EH (cell line): ENCODE measurements around the gene MXD3.
"Not testable (repeated sequence)": the region's sequence is repeated elsewhere in the genome, so short reads cannot be mapped to it uniquely, and the experiment has no call there.

Source experiments
- DNase-seq: peaks from one replicate; pipeline ENCODE4 v3.0.0-alpha.2; 2015; ENCODE audit warnings: low read depth

Gene MXD3

DNA sequence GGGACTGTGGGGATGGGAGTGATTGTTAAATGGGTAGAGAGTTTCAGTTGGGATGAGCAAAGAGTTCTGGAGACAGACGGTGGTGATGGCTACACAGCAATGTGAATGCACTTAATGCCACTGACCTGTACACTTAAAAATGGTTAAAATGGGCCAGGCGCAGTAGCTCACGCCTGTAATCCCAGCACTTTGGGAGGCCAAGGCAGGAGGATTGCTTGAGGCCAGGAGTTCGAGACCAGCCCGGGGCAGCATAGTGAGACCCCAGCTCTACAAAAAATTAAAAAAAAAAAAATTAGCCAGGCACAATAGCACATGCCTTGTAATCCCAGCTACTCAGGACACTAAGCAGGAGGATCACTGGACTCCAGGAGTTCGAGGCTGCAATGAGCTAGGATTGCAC, 32.1 kb upstream of the MXD3 start:
- DNase-seq: no peak

DNA sequence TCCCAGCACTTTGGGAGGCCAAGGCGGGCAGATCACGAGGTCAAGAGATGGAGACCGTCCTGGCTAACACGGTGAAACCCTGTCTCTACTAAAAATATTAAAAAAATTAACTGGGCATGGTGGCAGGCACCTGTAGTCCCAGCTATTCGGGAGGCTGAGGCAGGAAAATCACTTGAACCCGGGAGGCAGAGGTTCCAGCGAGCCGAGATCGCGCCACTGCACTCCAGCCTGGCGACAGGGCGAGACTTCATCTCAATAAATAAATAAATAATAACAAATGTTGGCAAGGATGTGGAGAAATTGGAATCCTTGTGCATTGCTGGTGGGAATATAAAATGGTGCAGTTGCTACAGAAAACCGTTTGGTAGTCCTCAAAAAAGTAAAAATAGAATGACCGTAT, 31.3 kb upstream of the MXD3 start:
- DNase-seq: not testable (repeated sequence)

DNA sequence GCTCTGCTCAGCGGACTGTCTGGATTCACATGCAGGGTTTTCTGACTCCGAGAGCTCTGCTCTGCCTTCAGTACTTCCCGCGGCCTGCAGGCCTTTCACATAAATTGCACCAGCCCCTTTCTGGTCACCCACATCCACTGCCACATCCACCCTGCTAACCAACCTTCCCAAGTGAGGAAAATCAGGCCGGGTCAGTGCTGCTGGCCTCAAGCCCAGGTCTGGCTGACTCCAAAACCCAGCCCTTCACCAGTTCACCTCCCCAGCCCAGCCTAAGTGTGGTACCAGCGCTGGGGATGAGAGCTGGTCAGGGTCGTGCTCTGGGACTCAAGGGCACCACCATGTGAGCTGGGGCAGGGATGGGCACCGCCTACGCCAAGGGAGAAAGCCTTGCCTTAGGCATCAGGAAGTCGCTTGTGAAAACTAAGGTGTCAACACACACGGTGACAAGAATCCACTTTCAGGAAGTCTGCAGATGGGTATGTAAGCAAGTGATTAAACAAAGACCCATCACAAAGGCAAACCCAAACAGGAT, 27.5 kb upstream of the MXD3 start:
- DNase-seq: no peak

DNA sequence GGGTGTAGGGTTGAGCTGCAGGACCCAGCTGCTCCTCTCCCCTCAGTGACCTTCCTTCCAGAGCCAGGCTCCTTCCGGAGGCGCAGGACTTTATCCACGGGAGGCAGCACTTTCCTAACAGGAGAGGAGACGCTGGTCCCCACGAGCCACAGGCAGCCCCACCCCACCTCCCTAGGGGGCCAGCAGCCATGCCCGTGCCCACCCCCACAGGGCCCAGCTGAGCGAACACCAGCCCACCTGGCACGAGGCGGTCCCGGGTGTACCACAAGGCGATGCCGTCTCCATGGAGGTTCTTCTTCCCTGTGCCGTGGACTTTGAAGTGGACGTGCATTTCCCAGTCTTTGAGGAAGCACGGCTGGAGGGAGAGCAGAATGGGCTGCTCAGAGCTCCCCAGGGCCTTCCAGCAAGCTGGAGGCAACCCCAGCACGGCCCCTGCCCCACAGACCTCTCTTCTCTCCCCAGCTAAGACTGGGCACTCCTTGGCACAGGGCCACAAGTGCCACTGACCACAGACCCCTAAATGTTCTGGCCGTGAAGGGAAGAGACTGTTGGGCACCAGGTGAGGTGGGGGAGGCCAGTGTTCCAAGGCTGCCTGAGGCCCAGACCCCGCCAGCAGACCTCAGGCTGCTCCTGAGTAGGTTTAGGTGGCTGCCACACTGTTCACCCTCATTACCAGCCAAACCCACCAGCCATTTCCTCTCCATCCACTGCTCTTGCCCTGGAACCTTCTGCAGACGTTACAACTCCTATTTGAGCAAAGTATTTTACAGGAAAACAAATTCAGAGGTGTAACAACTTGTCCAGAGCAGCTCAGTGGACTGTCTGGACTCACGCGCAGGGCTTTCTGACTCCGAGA, 26.8 kb upstream of the MXD3 start:
- no peak for DNase-seq

DNA sequence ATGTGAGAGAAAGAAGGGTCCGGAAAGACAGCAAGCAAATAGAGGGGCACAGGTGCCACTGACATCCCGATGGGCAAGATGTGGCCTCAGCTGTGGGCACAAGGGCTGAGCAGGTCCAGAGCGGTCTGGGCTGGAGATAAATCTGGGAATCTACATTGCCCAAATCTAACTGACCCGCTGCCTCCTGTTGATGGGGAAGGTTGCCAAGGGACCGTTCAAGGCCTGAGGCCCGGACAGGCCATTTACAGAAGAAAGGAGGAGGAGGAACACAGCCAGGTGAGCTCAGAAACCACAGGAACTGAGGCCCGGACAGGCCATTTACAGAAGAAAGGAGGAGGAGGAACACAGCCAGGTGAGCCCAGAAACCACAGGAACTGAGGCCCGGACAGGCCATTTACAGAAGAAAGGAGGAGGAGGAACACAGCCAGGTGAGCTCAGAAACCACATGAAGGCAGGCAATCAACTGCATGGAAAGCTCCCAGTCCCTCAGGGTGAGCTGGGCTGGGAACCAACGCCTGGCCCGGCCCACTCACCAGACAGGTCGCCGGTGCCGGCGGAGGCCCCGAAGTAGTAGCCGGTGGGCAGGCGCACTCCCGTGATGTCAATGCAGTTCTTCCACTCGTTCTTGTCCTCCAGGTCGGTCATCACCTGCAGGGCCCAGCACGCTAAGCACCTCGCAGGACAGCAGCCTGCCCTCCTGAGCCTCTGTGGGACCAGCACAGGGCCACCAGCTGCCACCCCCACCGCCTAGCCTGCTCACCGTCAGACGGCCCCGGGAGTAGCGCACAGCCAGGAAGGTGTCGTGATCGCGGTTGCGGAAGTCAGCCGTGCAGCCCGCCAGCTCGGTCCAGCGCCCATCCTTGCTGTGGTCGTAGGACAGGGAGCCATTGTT, 25.2 kb upstream of the MXD3 start:
- no peak for DNase-seq

DNA sequence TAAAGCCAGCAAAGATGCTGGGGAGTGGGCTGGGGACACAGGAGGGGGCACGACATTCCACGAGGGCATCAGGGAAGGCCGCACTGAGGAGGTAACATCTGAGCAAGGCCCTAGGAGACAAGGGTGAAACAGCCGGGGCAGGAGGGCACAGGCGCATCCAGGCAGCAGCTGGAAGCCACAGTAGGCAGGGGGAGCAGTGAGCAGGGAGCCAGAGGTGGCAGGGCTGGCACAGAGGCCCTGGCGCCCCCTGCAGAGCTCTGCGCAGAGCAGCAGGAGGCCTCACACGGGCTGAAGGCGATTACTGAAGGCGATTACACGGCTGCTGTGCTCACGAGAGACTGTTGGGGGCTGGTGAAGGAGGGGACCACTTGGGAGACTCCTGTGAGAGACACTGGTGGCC, 24.4 kb upstream of the MXD3 start:
- peak; percentile 29 for DNase-seq

DNA sequence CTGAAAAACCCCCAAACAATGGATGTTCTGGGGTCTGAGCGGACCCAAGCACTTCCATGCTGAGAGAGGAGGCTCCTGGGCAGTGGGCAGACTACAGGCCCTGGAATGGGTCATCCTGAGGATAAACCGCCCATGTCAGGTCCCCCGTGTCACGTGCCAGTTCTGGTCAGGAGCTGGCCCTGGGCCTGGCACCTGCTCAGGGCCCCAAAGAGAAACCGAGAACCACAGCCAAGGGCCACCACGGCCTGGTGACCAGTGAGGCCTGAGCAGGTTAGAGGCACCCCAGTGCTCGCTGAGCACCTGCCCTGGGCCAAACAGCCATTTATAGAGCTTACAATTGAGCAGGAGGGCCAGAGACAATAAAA, 24.0 kb upstream of the MXD3 start:
- no peak for DNase-seq

DNA sequence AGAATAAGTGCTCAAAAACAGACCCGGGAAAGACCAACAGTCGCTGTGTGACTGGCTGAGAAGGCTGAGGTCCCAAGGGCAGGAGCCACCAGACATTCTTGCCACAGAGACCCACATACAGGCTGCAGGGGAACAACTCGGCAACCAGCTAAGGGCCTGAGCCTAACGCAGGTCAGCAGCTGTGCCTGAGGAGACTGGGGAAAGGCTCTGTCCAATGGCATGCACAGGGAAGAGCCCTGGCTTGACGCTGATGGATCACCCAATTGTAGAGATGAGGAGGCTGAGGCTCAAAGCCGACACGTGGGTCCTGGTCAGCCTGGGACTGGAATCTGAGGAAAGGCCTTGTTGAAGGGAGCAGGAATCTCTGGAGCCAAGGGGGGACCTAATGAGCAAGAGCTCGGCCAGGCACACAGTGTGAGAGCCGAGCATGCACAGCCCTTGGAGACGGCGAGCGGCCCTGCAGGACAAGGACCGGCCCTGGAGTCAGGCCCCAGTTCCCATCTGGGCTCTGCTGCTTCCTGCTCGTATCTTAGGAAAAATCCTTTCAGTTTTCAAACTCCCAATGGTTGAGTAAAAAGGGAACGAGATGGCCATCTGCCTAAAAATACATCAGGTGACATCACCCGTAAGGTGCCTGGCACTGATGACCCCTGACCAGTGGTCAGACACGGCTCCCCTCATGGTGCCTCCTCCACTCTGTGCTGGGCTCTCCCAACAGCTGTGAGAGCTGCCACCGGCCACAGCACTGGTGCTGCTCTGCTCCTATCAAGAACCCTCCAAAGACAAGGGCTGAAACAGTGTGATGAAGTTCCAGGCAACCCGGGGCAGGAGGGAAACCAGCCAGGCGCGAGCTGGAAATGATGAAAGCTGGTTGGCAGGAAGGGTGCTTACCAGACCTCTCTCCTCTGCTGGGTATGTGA, 23.3 kb upstream of the MXD3 start:
- no peak for DNase-seq

DNA sequence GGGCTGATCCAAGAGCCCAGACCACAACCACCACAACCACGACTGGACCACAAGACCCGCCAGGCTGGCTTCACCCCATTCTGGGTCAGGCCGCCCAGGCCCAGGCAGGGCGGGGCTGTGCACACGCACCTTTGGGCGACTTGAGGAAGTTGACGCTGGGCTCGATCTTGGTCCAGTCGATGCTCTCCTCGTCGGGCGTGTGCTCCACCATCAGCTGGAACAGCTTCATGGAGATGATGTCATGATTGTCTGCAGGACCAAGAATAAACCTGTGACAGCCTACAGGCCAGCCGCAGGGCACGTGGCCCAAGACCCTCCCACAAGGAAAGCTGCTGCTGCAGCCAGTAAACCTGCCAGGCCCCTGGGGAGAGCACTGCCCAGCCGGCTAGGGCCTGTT, 22.5 kb upstream of the MXD3 start:
- DNase-seq: no peak

DNA sequence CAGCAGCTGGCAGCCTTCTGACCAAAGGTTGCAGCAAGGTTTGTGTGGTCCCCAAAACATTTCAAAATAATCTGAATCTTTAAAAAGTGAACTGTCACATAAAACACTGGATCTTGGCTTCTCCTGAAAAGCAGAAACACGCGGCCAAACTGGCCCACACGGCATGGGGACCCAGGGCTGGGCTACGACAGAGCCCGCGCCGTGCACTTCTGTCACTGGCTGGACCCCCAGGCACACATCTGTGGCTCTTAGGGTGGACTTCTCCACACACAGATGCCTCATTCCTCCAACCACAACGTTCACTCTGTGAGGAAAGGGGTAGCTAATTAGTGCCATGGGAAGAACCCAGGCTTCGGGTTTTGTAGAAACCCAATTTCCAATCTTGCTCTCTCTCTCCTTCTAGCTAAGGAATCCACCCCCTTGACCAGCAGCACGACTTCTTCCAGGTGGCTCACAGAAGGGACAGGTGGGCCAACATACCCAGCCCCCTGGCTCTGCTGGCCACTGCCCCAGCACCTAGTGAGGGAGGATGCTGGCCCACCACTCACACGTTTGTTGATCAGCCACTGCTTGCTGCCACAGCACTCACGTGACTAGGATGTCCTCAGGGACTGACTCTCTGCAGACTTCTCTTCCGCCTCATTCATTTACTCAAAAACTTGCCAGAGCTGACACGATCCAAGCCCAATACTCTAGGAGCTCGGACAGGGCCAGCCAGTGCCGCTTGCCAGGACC, 21.9 kb upstream of the MXD3 start:
- DNase-seq: no peak

DNA sequence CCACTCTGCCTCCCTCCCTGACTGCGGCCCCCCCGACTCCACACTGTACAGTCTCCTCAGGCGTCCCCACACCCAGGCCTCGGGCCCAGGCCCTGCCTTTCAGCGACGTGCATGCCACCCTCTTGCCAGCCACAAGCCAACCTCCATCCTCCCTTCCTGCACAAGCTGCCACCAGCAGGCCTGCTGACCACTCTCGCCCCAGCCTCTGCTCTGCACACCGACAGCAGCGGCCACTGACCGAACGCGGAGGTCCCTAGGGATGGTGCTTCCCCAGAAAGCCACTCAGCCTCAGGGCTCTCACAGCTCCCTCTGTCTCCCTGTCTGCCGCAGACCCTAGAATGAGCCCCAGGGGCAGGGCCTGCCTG, 21.2 kb upstream of the MXD3 start:
- no peak for DNase-seq

DNA sequence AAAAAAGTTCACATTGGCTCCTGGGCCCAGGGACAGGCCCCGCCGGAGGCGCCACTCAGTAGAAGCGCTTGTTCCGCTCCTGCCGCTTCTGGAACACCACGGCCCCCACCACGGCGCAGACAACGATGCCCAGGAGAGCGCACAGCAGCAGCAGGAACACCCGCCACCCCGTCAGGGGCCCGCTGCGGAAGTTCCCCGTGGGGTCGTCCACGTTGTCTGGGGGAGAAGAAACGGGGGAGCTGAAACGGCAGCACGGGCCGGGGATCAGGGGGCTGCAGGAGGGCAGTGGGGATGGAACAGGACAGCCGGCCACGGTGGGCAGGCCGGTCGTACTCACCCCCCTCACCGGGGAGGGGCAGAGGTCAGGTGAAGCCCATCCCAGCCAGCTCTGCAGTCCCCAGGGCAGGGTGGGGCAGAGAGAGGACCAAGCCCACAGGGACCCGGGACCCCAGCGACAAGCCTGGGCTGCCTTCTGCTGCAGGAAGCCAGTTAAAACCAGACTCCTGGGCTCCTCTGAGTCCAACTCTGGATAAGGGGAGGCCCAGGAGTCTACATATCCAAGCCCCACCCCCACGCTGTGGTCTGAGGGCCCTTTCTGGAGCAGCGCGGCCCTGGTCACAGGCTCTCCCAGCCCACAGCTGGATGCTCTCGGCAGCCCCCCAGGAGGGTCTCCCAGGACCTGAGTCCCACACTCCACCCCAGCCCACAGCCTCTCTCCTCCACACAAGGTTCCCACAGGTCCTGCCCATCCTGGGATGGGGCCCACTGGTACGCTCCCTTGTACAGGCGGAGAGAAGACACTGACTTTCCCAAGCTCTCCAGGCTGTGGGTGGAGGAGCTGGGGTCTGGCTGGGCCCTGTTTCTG, 20.6 kb upstream of the MXD3 start:
- no peak for DNase-seq

DNA sequence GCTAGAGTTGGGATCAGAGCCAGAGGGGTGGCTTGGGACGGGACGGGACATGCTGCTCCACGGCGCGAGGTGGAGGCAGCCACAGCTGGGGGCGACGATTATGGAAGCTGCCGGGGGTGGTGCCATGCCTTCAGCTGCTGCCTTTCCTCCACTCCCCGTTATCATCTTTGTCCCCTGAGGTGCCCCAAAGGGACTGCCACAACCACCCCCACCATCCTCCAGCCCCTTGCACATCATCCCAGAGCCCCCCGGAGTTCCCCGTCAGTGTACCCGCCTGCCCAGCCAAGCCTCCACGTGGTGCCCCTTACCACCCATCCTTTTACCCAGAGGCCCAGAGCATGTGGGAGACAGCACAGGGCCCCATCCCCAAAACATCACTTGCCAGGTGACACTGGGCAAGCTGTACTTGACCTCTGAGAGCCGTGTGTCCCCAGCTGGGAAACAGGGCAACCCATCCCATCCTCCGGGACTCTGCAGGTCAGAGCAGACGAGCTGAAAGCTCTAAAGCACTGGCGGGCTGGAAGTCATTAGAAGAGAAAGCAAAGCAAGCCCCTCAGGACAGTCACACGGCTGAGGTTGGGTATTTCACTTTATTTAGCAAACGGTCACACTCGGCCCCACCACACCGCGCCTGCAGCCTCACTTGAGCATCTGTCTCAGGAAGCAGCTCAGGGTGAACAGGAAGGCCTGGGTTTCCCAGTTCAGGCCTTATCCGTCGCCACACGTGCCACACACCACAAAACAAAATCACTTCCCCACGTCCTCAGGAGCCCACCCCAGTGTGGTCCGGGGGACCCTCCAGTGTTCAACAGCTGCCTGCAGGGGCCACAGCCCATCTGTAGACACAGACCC, 19.5 kb upstream of the MXD3 start:
- DNase-seq: no peak

DNA sequence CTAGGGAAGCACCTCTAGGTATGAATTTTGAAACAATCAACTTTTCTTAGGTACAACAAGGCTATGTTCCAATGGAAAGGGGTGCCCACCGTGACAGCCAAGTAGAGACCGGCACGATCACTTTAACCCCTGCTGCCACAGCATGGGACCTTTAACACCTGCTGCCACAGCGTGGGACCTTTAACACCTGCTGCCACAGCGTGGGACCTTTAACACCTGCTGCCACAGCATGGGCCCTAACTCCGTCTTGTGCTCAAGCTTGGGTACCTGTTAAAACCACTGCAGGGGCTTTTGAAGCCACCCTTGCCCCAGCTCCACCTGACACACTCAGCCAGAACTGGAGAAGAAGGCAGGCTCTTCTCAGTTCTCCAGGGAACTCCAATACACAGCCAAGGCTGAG, 18.2 kb upstream of the MXD3 start:
- no peak for DNase-seq

DNA sequence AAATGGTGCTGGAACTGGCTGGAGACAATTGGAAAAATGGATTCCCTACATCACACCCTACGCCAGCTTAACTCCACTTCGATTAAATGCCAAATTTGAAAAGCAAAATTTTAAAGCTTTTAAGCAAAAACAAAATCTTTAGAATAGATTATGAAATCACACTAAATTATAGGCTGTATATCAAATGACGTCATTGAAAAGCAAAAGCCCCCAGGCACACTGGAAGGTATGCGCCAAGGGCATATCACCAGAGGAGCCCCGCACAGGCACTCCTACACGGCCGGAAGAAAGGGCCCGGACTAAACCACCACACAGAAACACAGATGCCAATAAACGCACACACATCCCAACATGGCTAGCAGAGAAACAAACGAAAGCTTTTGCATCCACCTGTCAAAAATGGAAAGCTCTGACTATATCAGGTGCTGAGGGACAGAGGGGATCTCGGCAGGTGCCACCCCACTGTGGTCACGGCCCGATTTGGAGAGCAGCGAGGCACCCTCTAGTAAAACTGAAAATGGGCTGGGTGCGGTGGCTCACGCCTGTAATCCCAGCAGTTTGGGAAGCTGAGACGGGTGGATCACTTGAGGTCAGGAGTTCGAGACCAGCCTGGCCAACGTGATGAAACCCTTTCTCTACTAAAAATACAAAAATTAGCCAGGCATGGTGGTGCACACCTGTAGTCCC, 17.0 kb upstream of the MXD3 start:
- DNase-seq: no peak

DNA sequence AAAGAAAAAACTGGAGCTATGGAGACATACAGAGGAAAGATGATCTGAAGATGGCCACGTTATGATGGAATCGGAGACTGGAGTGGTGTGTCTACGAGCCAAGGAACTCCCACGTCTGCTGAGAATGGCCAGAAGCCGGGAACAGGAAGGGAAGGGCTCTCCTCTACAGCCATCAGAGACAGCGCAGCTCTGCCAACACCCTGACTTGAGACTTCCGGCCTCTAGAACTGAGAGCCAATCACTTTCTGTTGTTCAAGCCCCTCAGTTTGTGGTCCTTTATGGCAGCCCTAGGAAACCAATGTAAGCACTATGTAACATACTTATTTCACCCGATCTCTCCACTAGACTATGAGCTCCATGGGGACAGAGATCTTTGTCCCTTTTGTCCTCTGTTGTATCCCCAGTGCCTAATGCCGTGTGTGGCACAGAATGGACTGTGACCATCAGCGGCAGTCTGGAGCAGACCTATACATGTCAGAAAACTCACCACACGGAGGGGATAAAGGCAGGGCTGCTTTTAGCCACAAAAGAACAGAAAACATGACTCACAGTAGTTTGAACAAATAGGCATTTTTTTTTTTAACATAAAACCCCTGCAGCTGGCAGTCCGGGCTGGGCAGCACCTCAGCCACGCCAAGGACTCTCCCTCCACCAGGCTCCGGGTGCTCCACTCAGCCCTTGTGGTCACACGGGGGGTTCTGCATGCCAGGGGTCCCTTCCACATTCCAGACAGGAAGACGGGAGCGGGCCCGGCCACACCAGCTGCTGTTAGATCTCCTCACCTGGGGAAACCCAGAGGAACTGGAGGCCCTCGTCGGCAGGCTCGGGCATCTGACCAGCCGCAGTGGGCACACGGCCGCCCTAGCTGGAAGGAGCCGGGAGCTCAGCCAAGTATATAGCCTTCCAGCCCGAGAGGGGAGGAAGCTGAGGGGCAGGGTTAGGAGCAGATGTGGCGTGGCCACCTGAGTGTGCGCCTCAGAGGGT, 16.1 kb upstream of the MXD3 start:
- no peak for DNase-seq

DNA sequence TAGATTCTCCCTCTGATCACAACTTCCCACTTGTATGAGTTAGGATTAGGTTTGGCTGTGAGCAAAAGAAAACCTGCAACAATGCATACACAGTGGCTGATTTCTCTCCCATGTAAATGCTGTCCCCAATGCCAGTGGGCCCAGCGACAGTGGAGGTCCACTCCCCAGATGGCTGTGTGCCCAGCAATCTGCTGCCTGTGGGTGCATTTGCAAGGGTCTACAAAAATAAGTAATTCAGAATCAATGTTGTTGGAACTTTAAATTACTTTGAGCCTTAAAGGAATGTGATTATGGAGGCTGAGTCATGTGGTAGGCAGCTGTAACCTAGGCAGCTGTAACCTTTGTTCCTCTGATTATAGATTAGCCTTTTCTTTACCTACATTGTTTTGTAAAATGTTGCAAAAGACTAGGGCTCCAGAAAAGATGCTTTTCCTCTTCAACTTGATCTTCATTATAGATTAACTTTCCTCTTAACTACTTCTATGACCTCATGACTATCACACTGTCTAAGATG, 14.2 kb upstream of the MXD3 start:
- no peak for DNase-seq
